Ramos (cell line): Measurements from ENCODE around the gene CELA2B.
"Not testable (repeated sequence)": the region's sequence is repeated elsewhere in the genome, so short reads cannot be mapped to it uniquely, and the experiment has no call there.

Experiments used
- in situ Hi-C: fragments of 300-500 bp; cut with MboI; formaldehyde crosslinking; loops from one replicate; pipeline ENCODE4 v1.14.3; 2022; ENCODE audit warnings: low sequenced_read_pairs; ENCODE audit not compliant: unreplicated experiment

The CELA2B gene

GRCh38 chr1:15443281-15443680, 32.6 kb upstream of the CELA2B start:
- in situ Hi-C loops = loop anchor here (25.0 kb wide), 1 partner anchor 306 kb away; no protein-coding TSS in a partner anchor

DNA sequence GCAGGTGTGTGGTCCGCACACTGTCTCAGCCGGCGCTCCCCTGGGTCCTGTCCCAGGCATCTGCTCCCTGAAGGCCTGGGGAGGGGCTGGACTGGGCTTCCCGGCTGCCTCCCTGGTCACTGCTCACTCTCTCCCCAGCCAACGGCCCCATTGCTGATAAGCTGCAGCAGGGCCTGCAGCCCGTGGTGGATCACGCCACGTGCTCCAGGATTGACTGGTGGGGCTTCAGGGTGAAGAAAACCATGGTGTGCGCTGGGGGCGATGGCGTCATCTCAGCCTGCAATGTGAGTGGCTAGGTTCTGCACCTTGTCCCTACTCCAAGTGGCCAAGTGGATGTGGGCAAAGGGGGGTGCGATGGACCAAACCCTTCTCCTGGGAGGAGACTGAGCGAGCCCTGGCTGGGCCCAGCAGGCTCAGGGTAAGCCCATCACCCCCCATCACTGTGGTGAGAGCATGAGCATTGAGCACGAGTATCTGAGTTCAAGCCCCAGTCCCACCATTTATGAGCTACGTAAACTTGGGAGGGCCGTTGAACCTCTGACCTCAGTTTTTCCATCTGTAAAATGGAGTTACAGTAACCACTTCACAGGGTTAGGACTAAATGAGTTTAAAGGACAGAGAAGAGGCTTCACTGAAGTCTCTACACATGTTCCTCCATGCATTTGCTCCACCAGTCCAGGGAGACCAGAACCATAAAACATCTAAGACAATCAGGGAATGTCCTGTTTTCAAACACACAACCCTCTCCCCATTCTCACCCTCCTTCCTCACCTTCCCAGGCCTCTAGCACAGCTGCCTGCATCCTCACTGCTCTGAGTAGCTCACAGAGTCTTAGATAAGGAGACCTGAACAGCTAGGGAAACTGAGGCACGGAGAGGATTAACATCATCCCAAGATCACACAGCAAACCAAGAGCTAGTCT, 31.2 kb upstream of the CELA2B start:
- in situ Hi-C loops = loop anchor here (25.0 kb wide), 1 partner anchor 307 kb away; no protein-coding TSS in a partner anchor

GRCh38 chr1:15445390-15446122, 30.3 kb upstream of the CELA2B start:
- in situ Hi-C loops = loop anchor here (25.0 kb wide), 1 partner anchor 308 kb away; no protein-coding TSS in a partner anchor

DNA sequence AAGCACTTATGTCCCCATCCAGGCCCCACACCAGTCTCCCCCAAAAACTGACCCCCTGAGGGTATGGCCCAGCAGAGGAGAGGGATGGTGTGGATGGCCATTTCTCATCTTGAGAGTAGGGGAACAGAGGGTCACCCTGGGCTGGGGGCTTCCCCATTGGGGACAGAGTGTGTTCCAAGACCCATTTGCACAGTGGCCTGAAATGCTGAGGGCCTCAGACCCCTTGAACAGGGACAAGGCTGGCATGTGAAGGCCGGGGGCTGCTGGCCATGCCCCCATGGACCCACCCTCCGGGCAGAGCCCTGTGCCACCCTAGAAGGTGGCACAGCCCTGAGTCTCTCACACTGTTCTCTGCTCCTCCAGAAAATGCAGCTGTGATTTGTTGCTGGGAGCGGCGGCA, 29.7 kb upstream of the CELA2B start:
- in situ Hi-C loops = loop anchor here (25.0 kb wide), 1 partner anchor 309 kb away; no protein-coding TSS in a partner anchor

DNA sequence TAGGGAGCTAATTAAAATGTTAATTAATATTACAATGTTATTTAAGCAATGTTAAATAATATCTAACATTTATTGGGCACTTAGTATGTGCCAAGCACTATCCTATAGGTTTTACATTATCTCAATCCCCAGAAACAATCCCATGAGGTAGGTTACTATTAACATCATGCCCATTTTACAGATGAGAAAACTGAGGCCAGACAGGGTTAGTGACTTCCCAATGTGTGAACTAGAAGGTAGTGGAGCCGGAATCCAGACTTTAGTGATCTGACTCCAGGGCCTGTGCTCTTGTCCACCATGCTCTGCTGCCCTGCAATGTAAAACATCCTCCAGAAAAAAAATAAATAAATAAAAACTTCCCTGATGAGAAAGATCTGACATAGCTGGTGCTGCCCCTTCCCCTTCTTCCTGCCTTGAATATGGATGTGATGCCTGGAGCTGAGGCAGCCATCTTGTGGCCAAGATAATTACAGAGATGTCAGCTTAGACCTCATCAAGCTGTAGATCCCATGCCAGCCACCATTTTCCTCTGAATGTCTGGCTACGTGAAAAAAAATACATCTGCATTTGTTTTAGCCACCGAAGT, 26.9 kb upstream of the CELA2B start:
- in situ Hi-C loops = loop anchor here (25.0 kb wide), 1 partner anchor 312 kb away; no protein-coding TSS in a partner anchor

DNA sequence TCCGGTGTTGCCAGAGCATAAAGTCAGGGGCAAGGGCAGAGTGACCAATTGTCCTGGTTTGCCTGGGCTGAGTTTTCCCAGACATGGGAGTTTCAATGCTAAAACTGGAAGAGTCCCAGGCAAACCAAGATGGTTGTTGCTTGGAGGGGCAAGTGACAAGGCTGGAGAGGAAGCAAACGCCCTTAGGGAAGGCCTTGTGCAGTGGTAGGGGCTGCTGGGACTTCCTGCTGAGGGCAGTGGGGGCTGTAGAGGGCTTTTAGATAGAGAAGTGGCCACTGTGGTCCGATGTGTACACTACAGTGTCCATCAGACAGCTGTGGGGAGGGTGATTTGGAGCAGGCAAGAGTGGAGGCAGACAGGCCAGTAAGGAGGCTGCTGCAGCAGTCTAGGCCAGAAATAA, 26.3 kb upstream of the CELA2B start:
- in situ Hi-C loops = loop anchor here (25.0 kb wide), 1 partner anchor 312 kb away; no protein-coding TSS in a partner anchor

GRCh38 chr1:15451014-15451722, 24.7 kb upstream of the CELA2B start:
- in situ Hi-C loops = no loop called here

GRCh38 chr1:15452216-15452615, 23.7 kb upstream of the CELA2B start:
- in situ Hi-C loops = no loop called here

GRCh38 chr1:15452866-15453571, 22.9 kb upstream of the CELA2B start:
- in situ Hi-C loops = no loop called here

GRCh38 chr1:15453734-15454133, 22.2 kb upstream of the CELA2B start:
- in situ Hi-C loops = no loop called here

GRCh38 chr1:15454256-15454655, 21.6 kb upstream of the CELA2B start:
- in situ Hi-C loops = no loop called here

- in situ Hi-C loops = no loop called here
These were observed 20.4 kb upstream of the CELA2B start for GRCh38 chr1:15455522-15455921.

DNA sequence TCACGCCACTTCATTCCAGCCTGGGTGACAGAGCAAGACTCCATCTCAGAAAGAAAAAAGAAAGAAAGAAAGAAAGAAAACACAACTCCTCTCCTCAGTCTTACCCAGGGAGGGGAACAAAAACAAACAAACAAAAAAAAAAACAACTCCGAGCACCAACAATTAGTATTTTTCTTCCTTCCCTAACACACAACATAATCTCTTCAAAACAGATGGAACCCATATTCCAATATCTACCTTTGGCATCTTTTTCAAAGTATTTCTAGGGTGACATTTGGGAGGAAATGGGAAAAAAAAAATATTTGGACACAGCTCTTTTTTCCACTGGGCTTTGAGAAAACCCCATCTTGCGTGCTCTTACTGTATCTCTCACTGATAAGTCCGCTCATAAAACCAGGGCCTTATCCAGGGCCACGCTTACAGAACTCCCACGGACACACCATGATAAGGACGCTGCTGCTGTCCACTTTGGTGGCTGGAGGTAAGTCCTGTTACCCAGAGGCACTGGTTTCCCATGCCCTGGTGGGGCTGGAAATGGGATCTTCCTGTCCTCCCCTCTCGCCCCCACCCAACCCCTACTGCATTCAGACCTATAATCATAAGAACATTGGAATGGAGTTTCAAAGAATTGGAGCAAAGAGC, 19.5 kb upstream of the CELA2B start, which contains the start of gene CELA2A:
TSS of gene CELA2A (plus strand) at position 420 of the 642 bp plus-strand sequence. CDS start at position 442, 22 bp downstream.
- in situ Hi-C loops = no loop called here

DNA sequence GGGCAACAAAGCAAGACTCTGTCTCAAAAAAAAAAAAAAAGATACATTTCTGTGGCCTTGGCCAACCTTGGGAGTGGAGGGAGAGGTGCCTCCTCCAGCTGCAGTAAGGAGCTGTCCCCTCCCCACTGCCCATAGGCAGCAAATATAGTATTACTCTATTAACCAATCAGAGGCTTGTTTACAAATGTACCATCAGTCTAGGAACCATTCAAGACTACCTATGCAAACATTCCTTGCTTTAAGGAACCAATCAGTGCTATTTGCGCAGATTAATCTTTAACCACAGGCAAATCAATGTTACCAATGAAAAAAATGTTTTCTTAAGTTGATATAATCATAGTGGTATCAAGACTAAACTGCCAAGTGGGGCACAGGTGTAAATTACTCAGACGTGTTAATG, 18.3 kb upstream of the CELA2B start:
- in situ Hi-C loops = no loop called here

- in situ Hi-C loops = not testable (repeated sequence)
These were observed 17.5 kb upstream of the CELA2B start for GRCh38 chr1:15458388-15458787.

DNA sequence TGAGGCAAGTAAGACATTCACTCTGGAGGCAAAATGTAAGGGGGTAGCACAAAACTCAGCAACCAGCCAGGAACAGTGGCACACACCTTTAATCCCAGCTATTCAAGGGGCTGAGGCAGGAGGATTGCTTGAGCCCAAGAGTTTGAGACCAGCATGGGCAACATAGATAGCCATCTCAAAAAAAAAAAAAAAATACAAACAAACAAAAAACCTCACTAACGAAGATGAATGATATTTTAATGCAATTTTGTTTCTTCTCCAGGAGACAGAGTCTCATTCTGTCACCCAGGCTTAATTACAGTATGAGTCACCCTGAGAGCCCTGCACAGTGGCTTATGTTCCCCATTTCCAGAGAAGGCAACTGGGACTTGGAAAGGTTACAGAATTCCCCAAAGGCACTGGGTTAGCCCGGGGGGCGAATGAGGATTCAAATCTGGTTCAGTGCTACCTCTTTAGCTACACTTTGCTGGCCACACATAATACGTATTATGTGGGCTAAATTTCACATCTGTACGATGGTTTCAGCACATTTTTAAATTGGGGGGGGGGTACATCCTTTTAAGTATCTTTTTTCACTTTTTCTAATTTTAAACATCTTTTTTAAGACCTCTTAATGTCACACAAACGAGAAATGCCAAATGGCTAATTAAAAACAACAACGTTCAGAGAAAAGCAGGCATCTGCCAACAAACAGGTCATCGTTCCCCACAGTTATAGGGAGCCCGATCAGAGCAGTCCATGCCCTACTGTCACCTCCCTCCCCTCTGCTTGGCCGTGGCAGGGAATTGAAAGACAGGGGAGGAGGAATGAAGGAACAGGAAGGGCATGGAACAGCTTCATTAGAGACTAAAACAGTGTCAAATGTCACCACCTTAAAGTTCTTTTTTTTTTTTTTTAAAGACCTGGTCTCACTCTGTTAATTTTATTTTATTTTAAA, 15.9 kb upstream of the CELA2B start:
- in situ Hi-C loops = no loop called here

DNA sequence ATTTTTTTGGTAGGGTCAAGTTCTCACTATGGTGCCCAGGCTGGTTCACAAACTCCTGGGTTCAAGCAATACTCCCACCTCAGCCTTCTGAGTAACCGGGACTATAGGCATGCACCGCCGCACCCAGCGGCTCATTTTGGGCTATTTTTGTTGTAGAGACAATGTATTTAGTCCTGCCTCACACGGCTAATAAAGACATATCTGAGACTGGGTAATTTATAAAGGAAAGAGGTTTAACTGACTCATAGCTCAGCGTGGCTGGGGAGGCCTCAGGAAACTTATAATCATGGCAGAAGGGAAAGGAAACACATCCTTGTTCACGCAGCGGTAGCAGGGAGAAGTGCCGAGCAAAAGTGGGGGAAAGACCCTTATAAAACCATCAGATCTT, 15.2 kb upstream of the CELA2B start:
- in situ Hi-C loops = no loop called here
